Loucy (cell line): Measurements from ENCODE around the gene TMEM38B.

Experiments
- H2AFZ ChIP-seq: fragments of 200-600 bp; sonication (generic); 2 replicates; pipeline ENCODE4 v1.6.0; 2016; ENCODE audit warnings: antibody characterized with exemption, mild to moderate bottlenecking, low read length, moderate library complexity
- H3F3A ChIP-seq: fragments of 200-600 bp; 2 replicates; pipeline ENCODE4 v1.6.0; 2016; ENCODE audit warnings: antibody characterized with exemption, low read depth, mild to moderate bottlenecking
- H3K27me3 ChIP-seq: fragments of 200-600 bp; sonication (generic); 2 replicates; pipeline ENCODE4 v1.6.1; 2014; ENCODE audit warnings: low read length, mild to moderate bottlenecking; ENCODE audit not compliant: insufficient read depth, poor library complexity, severe bottlenecking
- H3K36me3 ChIP-seq: fragments of 200-600 bp; sonication (generic); 2 replicates; pipeline ENCODE4 v1.6.1; 2016; ENCODE audit warnings: low read length; ENCODE audit not compliant: insufficient read depth
- H3K4me1 ChIP-seq: fragments of 200-600 bp; sonication (generic); 2 replicates; pipeline ENCODE4 v1.5.1; 2014; ENCODE audit warnings: low read length, mild to moderate bottlenecking; ENCODE audit not compliant: insufficient read depth, poor library complexity, severe bottlenecking
- H3K4me2 ChIP-seq: fragments of 200-600 bp; sonication (generic); 2 replicates; pipeline ENCODE4 v1.6.0; 2014; ENCODE audit warnings: antibody characterized with exemption, low read length, low read depth, mild to moderate bottlenecking; ENCODE audit not compliant: poor library complexity, severe bottlenecking
- H3K4me3 ChIP-seq: fragments of 200-600 bp; sonication (generic); 2 replicates; pipeline ENCODE4 v1.5.1; 2014; ENCODE audit warnings: low read length, mild to moderate bottlenecking, mixed read lengths; ENCODE audit not compliant: poor library complexity, severe bottlenecking
- H3K79me2 ChIP-seq: fragments of 200-600 bp; sonication (generic); 2 replicates; pipeline ENCODE4 v1.6.1; 2014; ENCODE audit warnings: low read length; ENCODE audit not compliant: insufficient read depth
- H3K9ac ChIP-seq: fragments of 200-600 bp; sonication (generic); 2 replicates; pipeline ENCODE4 v1.6.0; 2014; ENCODE audit warnings: mild to moderate bottlenecking, low read depth, low read length, moderate library complexity; ENCODE audit not compliant: poor library complexity, severe bottlenecking
- H3K9me2 ChIP-seq: fragments of 200-600 bp; sonication (generic); replicated peaks from 2 replicates; pipeline ENCODE4 v1.6.1; 2016; ENCODE audit warnings: low read depth, low read length, mixed read lengths
- H3K9me3 ChIP-seq: fragments of 200-600 bp; sonication (generic); 2 replicates; pipeline ENCODE4 v1.6.1; 2014; ENCODE audit warnings: mild to moderate bottlenecking, antibody characterized with exemption, low read length, low read depth; ENCODE audit not compliant: insufficient read depth
- H4K20me1 ChIP-seq: fragments of 200-600 bp; sonication (generic); 2 replicates; pipeline ENCODE4 v1.6.0; 2014; ENCODE audit warnings: antibody characterized with exemption, low read length, mild to moderate bottlenecking; ENCODE audit not compliant: insufficient read depth, poor library complexity, severe bottlenecking
- CTCF ChIP-seq: fragments of 200-600 bp; sonication (generic); conservative IDR thresholded peaks from 2 replicates; pipeline ENCODE4 v1.5.1; 2014; ENCODE audit warnings: mild to moderate bottlenecking, antibody characterized with exemption, low read length
- EZH2phosphoT487 ChIP-seq: fragments of 200-600 bp; IDR thresholded peaks from 2 replicates; pipeline ENCODE4 v1.6.1; 2018; ENCODE audit warnings: antibody characterized with exemption, mild to moderate bottlenecking, moderate library complexity, borderline replicate concordance

The TMEM38B gene

GRCh38 chr9:105694848-105695581 is 674 bp downstream of the TMEM38B start:
- Histone ChIP-seq H2AFZ (peak overlapping the region; percentile 89), H3K9me2 (no peaks in the 10 kb centered on the region), H3K79me2 (peaks cover 50% of the 10 kb centered on the region), H3F3A (no peaks in the 10 kb centered on the region), H3K4me2 (peak overlapping the region; percentile 78), H3K4me3 (peak overlapping the region; percentile 81), H3K9me3 (no peaks in the 10 kb centered on the region), H3K27me3 (no peaks in the 10 kb centered on the region), H3K36me3 (no peaks in the 10 kb centered on the region), H3K9ac (peak overlapping the region; percentile 71), H3K4me1 (peaks cover 46% of the 10 kb centered on the region), H4K20me1 (peaks cover 20% of the 10 kb centered on the region)
- TF ChIP-seq EZH2phosphoT487 (no peak), CTCF (no peak)

- Histone ChIP-seq H4K20me1 (peaks cover 25% of the 10 kb centered on the region), H3K4me1 (peaks cover 59% of the 10 kb centered on the region), H3K9me2 (no peaks in the 10 kb centered on the region), H3K4me3 (peak overlapping the region; percentile 81), H3K27me3 (no peaks in the 10 kb centered on the region), H2AFZ (no peak overlapping the region), H3K9ac (peak overlapping the region; percentile 71), H3K9me3 (no peaks in the 10 kb centered on the region), H3K79me2 (peaks cover 59% of the 10 kb centered on the region), H3K36me3 (no peaks in the 10 kb centered on the region), H3K4me2 (peak overlapping the region; percentile 78), H3F3A (peaks cover 2% of the 10 kb centered on the region; the same call in 1 of the 2 replicates)
- TF ChIP-seq EZH2phosphoT487 (no peak), CTCF (no peak)
Measured at GRCh38 chr9:105696219-105696793, 2.0 kb downstream of the TMEM38B start.

GRCh38 chr9:105697871-105698270 is 3.5 kb downstream of the TMEM38B start:
- H3K27me3 ChIP-seq: no peaks in the 10 kb centered on the region

More at GRCh38 chr9:105697871-105698270, 3.5 kb downstream of the TMEM38B start:
- Histone ChIP-seq H3K4me3 (peak overlapping the region; percentile 81), H3K36me3 (peaks cover 2% of the 10 kb centered on the region; the same call in 1 of the 2 replicates), H3K9me2 (no peaks in the 10 kb centered on the region), H3K9ac (no peak overlapping the region), H3F3A (peaks cover 4% of the 10 kb centered on the region; the same call in 1 of the 2 replicates), H3K4me1 (peaks cover 62% of the 10 kb centered on the region), H3K79me2 (peaks cover 73% of the 10 kb centered on the region), H3K9me3 (no peaks in the 10 kb centered on the region), H4K20me1 (peaks cover 28% of the 10 kb centered on the region), H2AFZ (no peak overlapping the region), H3K4me2 (peak overlapping the region; percentile 78)
- TF ChIP-seq EZH2phosphoT487 (no peak), CTCF (no peak)
